HepG2 (cell line): ENCODE results near the gene ATP12A. TPM values are rescaled to one million over a fixed set of nuclear protein-coding genes. Genes with fewer than 3 reads are reported as not detected.

Experiments
- ATAC-seq: fragments of 200-7000 bp; cut with Tn5 transposase; 3 replicates; pipeline ENCODE4 v1.9.1; 2020; ENCODE audit warnings: mild to moderate bottlenecking, moderate library complexity
- BruUV-seq: library from RNA; stranded (reverse); fragments of 400-500 nt; replicated peaks from 2 replicates; lab custom pipeline; 2021; lab: Mats Ljungman, UMichigan
- CTCF ChIA-PET: fragments of 300-600 bp; formaldehyde crosslinking; extraction: SDS; loops from one replicate; lab custom pipeline; 2021; ENCODE audit warnings: low total read pairs, inconsistent platforms, low intra/inter-chr PET ratio; lab: Yijun Ruan, JAX
- POLR2A ChIA-PET: fragments of 350-600 bp; sonication (Branson Sonifier 250); formaldehyde crosslinking; loops from one replicate; lab custom pipeline; 2020; ENCODE audit warnings: antibody characterized with exemption, inconsistent platforms; lab: Yijun Ruan, JAX
- DNase-seq: peaks from one replicate; pipeline ENCODE4 v3.0.0-alpha.2; 2015; ENCODE audit warnings: low spot score
- FAIRE-seq: peaks from 3 replicates; lab custom pipeline; 2011; peaks lifted over from hg19 to GRCh38; lab: Jason Lieb, UNC
- H2AFZ ChIP-seq: one replicate; pipeline ENCODE4 v1.6.1; 2011; ENCODE audit warnings: low read length, inconsistent platforms
- H3K27ac ChIP-seq: fragments of 300-600 bp; 3 replicates; pipeline ENCODE4 v1.8.0; 2011; ENCODE audit warnings: mixed run types, mild to moderate bottlenecking, mixed read lengths, low read length, inconsistent platforms; ENCODE audit not compliant: insufficient read depth; ENCODE audit errors: extremely low read length
- H3K27me3 ChIP-seq, 2 experiments: fragments of 200-600 bp in 1 of 2; 2 replicates in 1 of 2; 3 replicates in 1 of 2; pipeline versions ENCODE4 v1.6.0 to v1.8.0; 2011; ENCODE audit warnings: low read length in 2 of 2, mild to moderate bottlenecking in 2 of 2, moderate library complexity in 2 of 2, inconsistent platforms in 1 of 2; ENCODE audit not compliant: insufficient read depth in 2 of 2, control insufficient read depth in 1 of 2
- H3K36me3 ChIP-seq, 2 experiments: fragments of 200-600 bp in 1 of 2; replicated peaks in 1 of 2; 2 replicates in 1 of 2; 3 replicates in 1 of 2; pipeline versions ENCODE4 v1.5.1 to v1.8.0; 2011; ENCODE audit warnings: low read length in 2 of 2, inconsistent platforms in 1 of 2; ENCODE audit not compliant: insufficient read depth in 2 of 2, control insufficient read depth in 1 of 2
- H3K4me1 ChIP-seq: 2 replicates; pipeline ENCODE4 v1.5.1; 2012; ENCODE audit warnings: low read length, inconsistent platforms; ENCODE audit not compliant: insufficient read depth
- H3K4me2 ChIP-seq: 2 replicates; pipeline ENCODE4 v1.6.0; 2011; ENCODE audit warnings: low read depth, low read length, inconsistent platforms
- H3K4me3 ChIP-seq, 3 experiments: fragments of 200-600 bp in 1 of 3; sonication (generic), shearing (Covaris generic) in 1 of 3; replicated peaks in 1 of 3; 2 replicates each; pipeline ENCODE4 v1.5.1; 2011 to 2016; ENCODE audit warnings: low read length in 3 of 3, inconsistent platforms in 2 of 3, low read depth in 2 of 3, mild to moderate bottlenecking in 2 of 3, control low read depth in 1 of 3, mixed read lengths in 1 of 3; ENCODE audit not compliant: insufficient read depth in 1 of 3
- H3K79me2 ChIP-seq: one replicate; pipeline ENCODE4 v1.6.1; 2011; ENCODE audit warnings: low read length, inconsistent platforms; ENCODE audit not compliant: insufficient read depth
- H3K9ac ChIP-seq: 2 replicates; pipeline ENCODE4 v1.6.0; 2011; ENCODE audit warnings: mild to moderate bottlenecking, low read depth, low read length, inconsistent platforms; ENCODE audit not compliant: insufficient read depth
- H3K9me3 ChIP-seq: 2 replicates; pipeline ENCODE4 v1.5.1; 2012; ENCODE audit warnings: mild to moderate bottlenecking, low read length
- H4K20me1 ChIP-seq: 2 replicates; pipeline ENCODE4 v1.6.0; 2011; ENCODE audit warnings: inconsistent platforms, mild to moderate bottlenecking, low read length, moderate library complexity; ENCODE audit not compliant: insufficient read depth
- MXD1 ChIP-seq: sonication (generic); formaldehyde crosslinking; IDR thresholded peaks from 2 replicates; pipeline ENCODE4 v1.4.0; 2020; ENCODE audit warnings: mild to moderate bottlenecking, missing genetic modification reagents
- POLR2AphosphoS5 ChIP-seq: IDR thresholded peaks from 2 replicates; pipeline ENCODE4 v1.6.1; 2012; ENCODE audit warnings: low read depth, low read length
- RCOR2 ChIP-seq: IDR thresholded peaks from 2 replicates; pipeline ENCODE4 v1.6.1; 2016; ENCODE audit warnings: missing biosample characterization, missing genetic modification reagents
- SRSF4 ChIP-seq: fragments of 200-400 bp; formaldehyde crosslinking; IDR thresholded peaks from one replicate; pipeline ENCODE4 v1.6.1; 2018; ENCODE audit warnings: mild to moderate bottlenecking, low read depth, low read length, moderate library complexity; ENCODE audit not compliant: poor library complexity, severe bottlenecking
- ZBTB7B ChIP-seq: sonication (generic); formaldehyde crosslinking; IDR thresholded peaks from 2 replicates; pipeline ENCODE4 v1.4.0; 2020; ENCODE audit warnings: missing genetic modification reagents
- ZNF280D ChIP-seq: sonication (generic); formaldehyde crosslinking; IDR thresholded peaks from 2 replicates; pipeline ENCODE4 v1.5.1; 2020; ENCODE audit warnings: mild to moderate bottlenecking, missing genetic modification reagents
- ZNF446 ChIP-seq: sonication (generic); formaldehyde crosslinking; IDR thresholded peaks from 2 replicates; pipeline ENCODE4 v1.5.0; 2020; ENCODE audit warnings: mild to moderate bottlenecking, missing genetic modification reagents
- WGBS: methylation state at CpG from one replicate; pipeline ENCODE4 v1.1.6; 2017; ENCODE audit warnings: low lambda C conversion rate; 5-methylcytosine and 5-hydroxymethylcytosine counted together
- in situ Hi-C: cut with HindIII; loops from 2 replicates; pipeline ENCODE4 v1.10.0; 2017; ENCODE audit warnings: low pct_unique_long_range_greater_than_20kb; ENCODE audit not compliant: extremely low pct_ligation_motif_present
- intact Hi-C: fragments of 100-400 bp; cut with micrococcal nuclease; formaldehyde crosslinking; loops from one replicate; pipeline ENCODE4 v1.10.0; 2022; ENCODE audit not compliant: unreplicated experiment
- polyA plus RNA-seq, 8 experiments: library from polyadenylated mRNA; depleted of rRNA in 3 of 8; stranded (reverse) in 7 of 8; unstranded in 1 of 8; fragments of >200 nt; fragmentation: Illumina TruSeq in 4 of 8; extraction: Trizol in 4 of 8; gene quantifications; 2 replicates each; pipeline versions ENCODE4 v1.2.1 to v1.2.3, GENCODE V29; 2011 to 2016; ENCODE audit warnings: low read depth in 4 of 8, missing spikeins in 1 of 8, mixed read lengths in 1 of 8; ENCODE audit not compliant: insufficient read depth in 1 of 8
- total RNA-seq, 5 experiments: library from RNA; depleted of rRNA; stranded (reverse); fragments of >200 nt; fragmentation: Illumina TruSeq; extraction: Trizol; gene quantifications; 2 replicates each; pipeline ENCODE4 v1.2.3, GENCODE V29; 2016; ENCODE audit warnings: low read depth in 1 of 5

ATP12A gene
- total and polyA plus RNA-seq, 2 of the 13 experiments (the other 11 are each of a cell fraction or from before 2014, with no cell fraction given): not detected

- TF ChIP-seq ZBTB7B (CRISPR knock-in tag): no peak
- TF ChIP-seq SRSF4: no peak
- TF ChIP-seq RCOR2 (CRISPR knock-in tag): no peak
- no peak for TF ChIP-seq MXD1 (CRISPR knock-in tag)
- no peak for TF ChIP-seq POLR2AphosphoS5
Measured at GRCh38 chr13:24680258-24680920, at the start of gene ATP12A (continued).

- no TSS peak for BruUV-seq
- FAIRE-seq (no peak), ATAC-seq (no peak; the same call in 2 of the 3 replicates), DNase-seq (no peak)
- 27% methylated on average over 12 of the region's 13 CpGs for WGBS
- H3K27ac ChIP-seq: no peak overlapping the region
- H3K36me3 ChIP-seq: no peaks in the 10 kb centered on the region
- no peak overlapping the region for H3K9ac ChIP-seq
- H3K4me1 ChIP-seq: 0 out of 2 replicates have a peak, but pooled peaks cover 12% of the 10 kb centered on the region
- in situ Hi-C loops: no loop called here
- no peak overlapping the region for H3K4me2 ChIP-seq
- intact Hi-C loops: no loop called here
- no peaks in the 10 kb centered on the region for H3K79me2 ChIP-seq
- ChIA-PET POLR2A (no interaction called here), CTCF (no interaction called here)
- no peaks in the 10 kb centered on the region for H3K9me3 ChIP-seq
- H4K20me1 ChIP-seq: no peaks in the 10 kb centered on the region
- no peak overlapping the region for H3K4me3 ChIP-seq
- H2AFZ ChIP-seq: no peak overlapping the region
- H3K27me3 ChIP-seq: peaks cover 0 to 3% of the 10 kb centered on the region in 2 experiments; a peak in 2 of 5 replicates
- no peak for TF ChIP-seq ZNF280D (CRISPR knock-in tag)
- no peak for TF ChIP-seq ZNF446
Measured at GRCh38 chr13:24630851-24631620, 49.2 kb upstream of the ATP12A start.
